ENCODE results near the gene SMAD7. TPM values are rescaled to one million over a fixed set of nuclear protein-coding genes. Genes with fewer than 3 reads are reported as not detected.

Gene SMAD7
- total and polyA plus RNA-seq, 2 donors (not counting 1 experiment from before 2014, with no cell fraction given): 6.1 to 16.3 TPM

DNA sequence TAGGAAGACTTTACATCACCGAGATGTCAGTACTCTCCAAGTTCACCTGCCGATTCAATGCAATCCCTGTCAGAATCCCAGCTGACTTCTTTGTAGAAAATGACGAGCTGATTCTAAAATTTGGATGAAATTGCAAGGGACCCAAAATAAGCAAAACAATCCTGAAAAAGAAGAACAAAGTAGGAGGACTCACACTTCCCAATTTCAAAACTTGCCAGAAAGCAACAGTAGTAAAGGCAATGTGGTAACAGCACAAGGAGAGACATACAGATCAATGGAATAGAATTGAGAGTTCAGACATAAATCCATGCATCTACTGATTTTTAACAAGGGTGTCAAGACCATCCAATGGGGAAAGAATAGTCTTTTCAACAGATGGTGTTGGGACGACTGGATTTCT lies 52.2 kb downstream of the SMAD7 start:
- H2AFZ ChIP-seq (ENCODE audit: low read length): no peak overlapping the region
- H3K4me3 ChIP-seq (replicated peaks in 1 of 4; ENCODE audit: control extremely low read depth in 1 of 4, insufficient read depth in 1 of 4, low read depth in 3 of 4, low read length in 4 of 4): no peak overlapping the region
- H4K20me1 ChIP-seq (ENCODE audit: control insufficient read depth, extremely low read depth, insufficient read depth, low read length): no peaks in the 10 kb centered on the region
- H3K27ac ChIP-seq (ENCODE audit: insufficient read depth, low read length): no peak overlapping the region
- H3K27me3 ChIP-seq (ENCODE audit: control insufficient read depth, insufficient read depth, low read length): no peaks in the 10 kb centered on the region
- H3K4me2 ChIP-seq (ENCODE audit: extremely low read depth, insufficient read depth, low read length): no peak overlapping the region
- TF ChIP-seq, protein P1, sequence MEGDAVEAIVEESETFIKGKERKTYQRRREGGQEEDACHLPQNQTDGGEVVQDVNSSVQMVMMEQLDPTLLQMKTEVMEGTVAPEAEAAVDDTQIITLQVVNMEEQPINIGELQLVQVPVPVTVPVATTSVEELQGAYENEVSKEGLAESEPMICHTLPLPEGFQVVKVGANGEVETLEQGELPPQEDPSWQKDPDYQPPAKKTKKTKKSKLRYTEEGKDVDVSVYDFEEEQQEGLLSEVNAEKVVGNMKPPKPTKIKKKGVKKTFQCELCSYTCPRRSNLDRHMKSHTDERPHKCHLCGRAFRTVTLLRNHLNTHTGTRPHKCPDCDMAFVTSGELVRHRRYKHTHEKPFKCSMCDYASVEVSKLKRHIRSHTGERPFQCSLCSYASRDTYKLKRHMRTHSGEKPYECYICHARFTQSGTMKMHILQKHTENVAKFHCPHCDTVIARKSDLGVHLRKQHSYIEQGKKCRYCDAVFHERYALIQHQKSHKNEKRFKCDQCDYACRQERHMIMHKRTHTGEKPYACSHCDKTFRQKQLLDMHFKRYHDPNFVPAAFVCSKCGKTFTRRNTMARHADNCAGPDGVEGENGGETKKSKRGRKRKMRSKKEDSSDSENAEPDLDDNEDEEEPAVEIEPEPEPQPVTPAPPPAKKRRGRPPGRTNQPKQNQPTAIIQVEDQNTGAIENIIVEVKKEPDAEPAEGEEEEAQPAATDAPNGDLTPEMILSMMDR (conservative IDR thresholded peaks at IDR 0.05 in 1 of 2, IDR thresholded peaks at IDR 0.05 in 1 of 2; ENCODE audit: low read depth in 1 of 2, low read length in 2 of 2): no peak
- no peak for TF ChIP-seq EZH2 (IDR thresholded peaks at IDR 0.05; ENCODE audit: low read length, missing control alignments)
- H3K4me1 ChIP-seq (ENCODE audit: control insufficient read depth, extremely low read depth, insufficient read depth, low read length): peaks cover 27% of the 10 kb centered on the region
- H3K9ac ChIP-seq (ENCODE audit: insufficient read depth, low read length): no peak overlapping the region
- no peaks in the 10 kb centered on the region for H3K9me3 ChIP-seq (ENCODE audit: control insufficient read depth, insufficient read depth, low read depth, low read length)
- no peak for DNase-seq (ENCODE audit: low read depth in 2 of 2)
- H3K36me3 ChIP-seq (ENCODE audit: control insufficient read depth, insufficient read depth, low read length): no peaks in the 10 kb centered on the region
- H3K79me2 ChIP-seq (ENCODE audit: control insufficient read depth, insufficient read depth, low read length): no peaks in the 10 kb centered on the region

DNA sequence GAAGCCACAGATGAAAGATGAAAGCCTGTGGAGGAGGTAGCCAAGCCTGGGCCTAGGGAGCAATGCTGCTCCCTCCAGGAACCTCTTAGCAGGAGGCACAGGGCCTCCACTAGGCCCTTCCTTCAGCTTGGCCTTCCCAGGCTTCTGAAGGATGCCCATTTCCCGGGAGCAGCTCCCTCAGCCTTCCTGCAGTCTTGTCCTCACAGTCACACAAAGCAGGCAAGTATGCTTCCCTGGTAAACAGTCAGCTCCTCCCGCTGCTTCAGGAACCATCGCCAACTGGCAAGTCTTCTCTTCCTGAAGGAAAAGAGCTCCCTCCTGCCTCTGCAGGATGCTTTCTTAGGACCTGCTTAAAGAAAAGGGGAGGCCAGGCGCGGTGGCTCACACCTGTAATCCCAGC lies 53.2 kb downstream of the SMAD7 start:
- Histone ChIP-seq H3K4me1 (ENCODE audit: control insufficient read depth, extremely low read depth, insufficient read depth, low read length) (peaks cover 21% of the 10 kb centered on the region), H3K27ac (ENCODE audit: insufficient read depth, low read length) (no peak overlapping the region), H3K4me3 (replicated peaks in 1 of 4; ENCODE audit: control extremely low read depth in 1 of 4, insufficient read depth in 1 of 4, low read depth in 3 of 4, low read length in 4 of 4) (no peak overlapping the region), H3K4me2 (ENCODE audit: extremely low read depth, insufficient read depth, low read length) (no peak overlapping the region), H3K36me3 (ENCODE audit: control insufficient read depth, insufficient read depth, low read length) (no peaks in the 10 kb centered on the region), H2AFZ (ENCODE audit: low read length) (no peak overlapping the region), H4K20me1 (ENCODE audit: control insufficient read depth, extremely low read depth, insufficient read depth, low read length) (no peaks in the 10 kb centered on the region), H3K9ac (ENCODE audit: insufficient read depth, low read length) (no peak overlapping the region), H3K27me3 (ENCODE audit: control insufficient read depth, insufficient read depth, low read length) (no peaks in the 10 kb centered on the region), H3K9me3 (ENCODE audit: control insufficient read depth, insufficient read depth, low read depth, low read length) (no peaks in the 10 kb centered on the region), H3K79me2 (ENCODE audit: control insufficient read depth, insufficient read depth, low read length) (no peaks in the 10 kb centered on the region)
- TF ChIP-seq EZH2 (IDR thresholded peaks at IDR 0.05; ENCODE audit: low read length, missing control alignments): no peak
- TF ChIP-seq, protein P1 (conservative IDR thresholded peaks at IDR 0.05 in 1 of 2, IDR thresholded peaks at IDR 0.05 in 1 of 2; ENCODE audit: low read depth in 1 of 2, low read length in 2 of 2): no peak
- DNase-seq (ENCODE audit: low read depth in 2 of 2): peak; percentile 43 to 46

DNA sequence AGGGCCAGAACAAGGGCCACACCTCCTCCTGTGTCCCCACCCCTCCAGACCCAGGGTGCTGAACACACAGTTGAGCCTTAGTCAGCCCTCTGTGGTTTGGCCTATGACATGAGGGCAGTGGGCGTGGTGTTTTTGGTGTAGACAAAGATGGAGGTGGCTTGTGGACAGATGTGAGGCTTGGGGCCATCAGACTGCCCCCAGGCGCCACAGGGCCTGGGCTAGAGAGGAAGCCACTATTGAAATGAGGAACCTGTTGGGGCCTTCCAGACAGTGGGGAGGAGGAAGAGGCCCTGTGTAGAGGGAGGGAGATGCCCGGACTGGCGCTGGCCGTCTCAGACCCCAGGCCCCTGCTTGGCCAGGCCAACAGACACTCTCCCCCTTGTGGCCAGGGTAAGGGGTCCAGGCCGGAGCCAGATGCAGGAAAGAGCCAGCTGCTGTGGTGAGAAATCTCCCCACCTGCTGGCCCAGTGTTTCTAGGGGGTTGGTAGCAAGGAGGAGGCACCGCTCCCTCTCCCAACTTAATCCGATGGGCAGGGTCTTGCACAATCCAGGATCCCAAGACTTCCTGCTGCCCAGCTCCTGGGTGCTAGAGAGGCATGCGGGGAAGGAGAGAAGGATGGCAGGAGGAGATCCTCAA lies 53.8 kb downstream of the SMAD7 start:
- TF ChIP-seq, protein P1 (conservative IDR thresholded peaks at IDR 0.05 in 1 of 2, IDR thresholded peaks at IDR 0.05 in 1 of 2; ENCODE audit: low read depth in 1 of 2, low read length in 2 of 2): peak in 1 of 2 donors; percentile 11
- no peak for TF ChIP-seq EZH2 (IDR thresholded peaks at IDR 0.05; ENCODE audit: low read length, missing control alignments)
- Histone ChIP-seq H3K9ac (ENCODE audit: insufficient read depth, low read length) (no peak overlapping the region), H3K79me2 (ENCODE audit: control insufficient read depth, insufficient read depth, low read length) (no peaks in the 10 kb centered on the region), H3K4me1 (ENCODE audit: control insufficient read depth, extremely low read depth, insufficient read depth, low read length) (peaks cover 15% of the 10 kb centered on the region), H3K4me3 (replicated peaks in 1 of 4; ENCODE audit: control extremely low read depth in 1 of 4, insufficient read depth in 1 of 4, low read depth in 3 of 4, low read length in 4 of 4) (no peak overlapping the region), H2AFZ (ENCODE audit: low read length) (no peak overlapping the region), H3K27ac (ENCODE audit: insufficient read depth, low read length) (no peak overlapping the region), H3K27me3 (ENCODE audit: control insufficient read depth, insufficient read depth, low read length) (no peaks in the 10 kb centered on the region), H4K20me1 (ENCODE audit: control insufficient read depth, extremely low read depth, insufficient read depth, low read length) (no peaks in the 10 kb centered on the region), H3K9me3 (ENCODE audit: control insufficient read depth, insufficient read depth, low read depth, low read length) (no peaks in the 10 kb centered on the region), H3K36me3 (ENCODE audit: control insufficient read depth, insufficient read depth, low read length) (no peaks in the 10 kb centered on the region), H3K4me2 (ENCODE audit: extremely low read depth, insufficient read depth, low read length) (no peak overlapping the region)
- DNase-seq (ENCODE audit: low read depth in 2 of 2): peak; percentile 26 to 28

Measured in fibroblast of lung (primary cell).